PFSK-1 (cell line): Measurements from ENCODE around the gene RNU6-7.

Experiments
- POLR2AphosphoS5 ChIP-seq: IDR thresholded peaks from 2 replicates; pipeline ENCODE4 v1.6.1; 2012; ENCODE audit warnings: low read depth, mild to moderate bottlenecking, control low read depth, low read length, moderate library complexity
- REST ChIP-seq, 2 experiments: IDR thresholded peaks; 2 replicates each; pipeline versions ENCODE4 v1.6.1 to v1.8.0; 2011 to 2012; ENCODE audit warnings: low read depth in 2 of 2, low read length in 2 of 2, control low read depth in 1 of 2, inconsistent platforms in 1 of 2, mild to moderate bottlenecking in 1 of 2, moderate library complexity in 1 of 2; ENCODE audit not compliant: insufficient read depth in 1 of 2
- SIN3A ChIP-seq: IDR thresholded peaks from 2 replicates; pipeline ENCODE4 v1.6.1; 2012; ENCODE audit warnings: mild to moderate bottlenecking, low read length, moderate library complexity, borderline replicate concordance; ENCODE audit not compliant: insufficient read depth
- TAF1 ChIP-seq: IDR thresholded peaks from 2 replicates; pipeline ENCODE4 v1.6.1; 2012; ENCODE audit warnings: low read length, control low read depth, borderline replicate concordance; ENCODE audit not compliant: insufficient read depth

DNA sequence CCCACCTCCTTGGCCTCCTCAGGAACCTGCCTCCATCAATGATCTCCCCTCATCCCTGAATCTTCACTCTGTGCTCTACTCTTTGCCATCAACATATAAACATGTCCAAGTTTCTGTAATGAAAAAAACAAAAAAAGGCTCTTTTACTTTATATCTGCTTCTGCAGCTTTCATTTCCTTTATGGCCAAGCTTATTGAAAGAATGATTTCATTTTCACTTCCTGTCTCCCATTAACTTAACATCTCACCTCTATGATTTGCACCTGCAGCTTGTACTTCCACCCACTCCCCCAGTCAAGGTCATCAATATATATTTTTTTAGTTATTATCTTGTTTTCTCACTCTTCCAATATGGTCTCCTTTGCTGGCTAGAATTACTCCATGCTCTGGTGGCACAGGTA lies 15.6 kb upstream of the RNU6-7 start:
- TF ChIP-seq POLR2AphosphoS5 = no peak
- no peak for TF ChIP-seq TAF1
- TF ChIP-seq SIN3A = no peak
- TF ChIP-seq REST (IDR thresholded peaks at IDR 0.05; ENCODE audit: insufficient read depth in 1 of 2, low read depth in 2 of 2, low read length in 2 of 2) = no peak
